D341Med (cell line): ENCODE measurements around the gene NOTCH2.
"Not testable (repeated sequence)": the region's sequence is repeated elsewhere in the genome, so short reads cannot be mapped to it uniquely, and the experiment has no call there.

Experiments
- DNase-seq: peaks from one replicate; pipeline ENCODE4 v3.0.0; 2012; ENCODE audit warnings: low spot score

Gene NOTCH2

GRCh38 chr1:120068683-120069066 is 787 bp downstream of the NOTCH2 start:
- DNase-seq = not testable (repeated sequence)

DNA sequence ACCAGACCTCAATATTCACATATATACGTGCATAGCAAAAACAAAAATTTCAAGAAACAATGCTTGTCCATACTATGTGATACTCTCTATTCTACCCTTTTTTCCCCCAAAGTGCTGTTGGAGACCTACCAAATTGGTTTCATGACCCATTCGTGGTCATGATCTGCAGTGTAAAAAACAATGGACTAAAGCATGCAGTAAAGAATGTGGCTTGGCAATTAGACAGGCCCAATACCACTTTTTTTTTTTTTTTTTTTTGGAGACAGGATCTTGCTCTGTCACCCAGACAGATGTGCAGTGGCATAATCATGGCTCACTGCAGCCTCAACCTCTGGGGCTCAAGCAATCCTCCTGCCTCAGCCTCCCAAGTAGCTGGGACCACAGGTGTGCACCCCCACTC is 21.3 kb downstream of the NOTCH2 start:
- not testable (repeated sequence) for DNase-seq

- DNase-seq = not testable (repeated sequence)
Measured at GRCh38 chr1:120041771-120042170, 27.7 kb downstream of the NOTCH2 start.

GRCh38 chr1:120032253-120032652 is 37.2 kb downstream of the NOTCH2 start:
- not testable (repeated sequence) for DNase-seq

- not testable (repeated sequence) for DNase-seq
Measured at GRCh38 chr1:120023791-120024190, 45.7 kb downstream of the NOTCH2 start.

- not testable (repeated sequence) for DNase-seq
Measured at GRCh38 chr1:120014978-120015377, 54.5 kb downstream of the NOTCH2 start.

GRCh38 chr1:120008320-120008719 is 61.1 kb downstream of the NOTCH2 start:
- not testable (repeated sequence) for DNase-seq

GRCh38 chr1:120007850-120008249 is 61.6 kb downstream of the NOTCH2 start:
- DNase-seq = not testable (repeated sequence)

DNA sequence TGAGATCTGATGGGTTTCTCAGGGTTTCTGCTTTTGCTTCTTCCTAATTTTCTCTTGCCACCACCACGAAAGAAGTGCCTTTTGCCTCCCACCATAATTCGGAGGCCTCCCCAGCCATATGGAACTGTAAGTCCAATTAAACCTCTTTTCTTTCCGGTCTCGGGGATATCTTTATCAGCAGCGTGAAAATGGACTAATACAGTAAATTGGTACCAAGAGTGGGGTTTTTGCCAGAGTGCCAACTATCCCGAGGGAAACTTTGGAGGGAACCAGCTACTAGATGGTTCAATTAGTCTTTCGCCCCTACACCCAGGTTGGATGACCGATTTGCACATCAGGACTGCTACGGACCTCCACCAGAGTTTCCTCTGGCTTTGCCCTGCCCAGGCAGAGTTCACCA is 68.4 kb downstream of the NOTCH2 start:
- not testable (repeated sequence) for DNase-seq

DNA sequence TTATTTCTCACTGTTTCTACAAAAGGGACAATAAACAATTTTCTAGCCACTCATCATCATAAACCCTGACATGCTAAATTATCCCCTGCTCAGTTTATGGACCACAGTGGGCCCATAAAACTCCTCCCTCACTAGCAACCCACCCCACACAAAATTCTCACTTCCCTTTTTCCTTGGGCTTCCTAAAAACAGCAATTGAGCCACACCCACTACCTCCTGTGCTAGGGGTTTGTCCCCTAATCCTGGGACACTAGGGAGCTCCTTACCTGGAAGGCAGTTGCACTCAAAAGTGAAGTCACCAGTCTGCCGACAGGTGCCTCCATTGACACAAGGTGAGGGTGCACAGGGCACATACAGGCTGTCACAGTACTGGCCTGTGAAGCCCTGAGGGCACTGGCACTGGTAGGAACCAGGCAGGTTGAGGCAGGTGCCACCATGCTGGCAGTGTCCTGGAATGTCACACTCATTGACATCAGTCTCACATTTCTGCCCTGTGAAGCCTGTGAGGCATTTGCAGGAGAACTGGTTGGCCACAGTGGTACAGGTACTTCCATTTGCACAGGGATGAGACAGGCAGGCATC is 72.6 kb downstream of the NOTCH2 start:
- not testable (repeated sequence) for DNase-seq

DNA sequence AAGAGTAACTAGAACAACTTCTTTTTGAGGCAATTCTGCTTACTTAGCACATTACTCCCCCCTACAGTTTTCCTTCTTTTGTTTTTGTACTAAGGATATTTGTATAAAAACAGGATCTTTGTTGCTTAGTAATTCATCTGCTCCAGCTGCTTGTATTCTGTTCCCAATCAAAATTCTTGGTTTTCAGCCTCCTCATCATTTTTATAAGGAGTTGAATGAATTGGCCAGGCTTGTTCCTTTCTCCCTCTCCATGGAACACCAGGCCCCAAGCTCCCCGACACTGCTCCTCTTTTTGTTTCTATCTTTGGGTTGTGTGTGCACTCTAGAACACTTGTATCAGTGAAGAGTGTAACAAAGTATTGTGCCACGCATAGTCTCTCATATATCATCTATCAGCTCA is 73.5 kb downstream of the NOTCH2 start:
- DNase-seq = not testable (repeated sequence)

DNA sequence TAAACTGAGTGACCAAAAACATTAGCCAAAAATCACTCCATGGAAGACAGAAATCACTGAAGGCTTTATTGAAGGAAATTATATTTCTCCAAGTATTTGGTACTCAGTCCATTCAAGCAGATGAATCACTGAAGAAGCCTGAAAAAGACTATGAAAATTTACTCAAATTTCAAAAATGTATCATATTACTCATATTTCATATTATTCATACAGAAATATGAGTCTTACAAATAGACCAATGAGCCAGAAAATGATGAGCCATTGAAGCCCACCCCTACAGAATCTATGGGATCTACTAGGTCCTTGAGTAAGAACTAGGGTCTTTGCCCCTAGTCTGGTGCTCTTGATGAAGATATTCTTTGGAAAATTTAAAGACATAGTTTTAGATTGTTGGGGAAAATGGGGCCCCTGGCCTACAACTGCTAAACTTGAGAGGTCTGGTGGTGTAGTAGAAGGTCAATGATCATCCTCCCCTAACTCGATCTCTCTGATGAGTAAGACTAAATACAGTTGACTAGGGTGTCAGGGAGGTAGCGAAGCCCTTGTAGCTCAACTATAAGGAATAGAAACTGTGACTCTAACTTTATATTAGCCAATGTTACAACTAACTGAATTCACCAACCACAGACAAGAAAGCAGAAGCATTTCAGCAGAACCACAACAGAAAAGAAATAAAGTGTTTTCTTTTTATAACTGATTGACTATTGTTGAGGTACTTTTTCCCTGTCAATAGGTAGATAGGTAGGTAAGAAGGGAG is 81.0 kb downstream of the NOTCH2 start:
- no peak for DNase-seq

GRCh38 chr1:119987686-119988085 is 81.8 kb downstream of the NOTCH2 start:
- no peak for DNase-seq

- DNase-seq = no peak
Measured at GRCh38 chr1:119987112-119987511, 82.3 kb downstream of the NOTCH2 start.

DNA sequence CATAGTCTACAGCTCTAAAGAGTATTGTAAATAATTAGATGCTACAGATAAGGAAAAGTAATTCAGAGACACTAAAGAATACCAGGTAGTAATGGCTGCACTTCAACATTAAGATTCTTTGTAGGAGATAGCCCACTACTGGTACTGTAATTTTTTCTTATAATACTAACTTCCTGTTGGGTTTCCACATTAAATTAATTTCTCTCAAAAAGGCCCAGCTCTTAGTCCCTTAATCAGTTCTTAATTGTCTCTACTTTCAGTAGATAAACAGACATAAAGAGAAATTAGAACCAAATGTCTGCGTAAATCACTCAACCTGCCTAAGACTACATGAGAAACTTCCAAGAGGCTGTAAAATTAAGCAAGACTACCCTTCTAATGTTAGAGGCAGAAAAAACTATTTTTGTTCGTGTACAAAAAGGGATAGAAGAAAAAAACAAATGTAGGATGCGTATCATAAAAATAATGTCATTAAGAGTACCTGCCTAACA is 83.4 kb downstream of the NOTCH2 start:
- DNase-seq = no peak

DNA sequence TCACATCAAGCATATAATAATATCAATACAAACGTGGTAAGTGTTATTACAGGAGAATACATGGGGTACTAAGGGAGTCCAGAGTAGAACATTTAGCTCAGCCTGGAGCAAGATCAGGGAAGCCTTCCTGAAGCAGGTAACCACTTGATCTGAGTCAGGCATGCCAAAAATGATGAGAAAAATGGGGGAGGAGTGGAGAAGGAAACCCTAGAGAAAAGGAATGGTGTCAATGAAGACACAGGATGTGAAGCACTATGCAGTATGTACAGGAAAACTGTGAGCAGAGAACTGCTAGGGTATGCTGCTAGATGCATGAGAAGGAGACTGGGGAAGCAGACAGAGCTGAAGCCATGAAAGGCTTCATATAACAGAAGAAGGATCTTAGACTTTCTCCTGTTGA is 84.7 kb downstream of the NOTCH2 start:
- no peak for DNase-seq

GRCh38 chr1:119981986-119982815 is 87.3 kb downstream of the NOTCH2 start:
- no peak for DNase-seq

GRCh38 chr1:119981496-119981895 is 88.0 kb downstream of the NOTCH2 start:
- DNase-seq = no peak

- no peak for DNase-seq
Measured at GRCh38 chr1:119978018-119978505, 91.4 kb downstream of the NOTCH2 start.

DNA sequence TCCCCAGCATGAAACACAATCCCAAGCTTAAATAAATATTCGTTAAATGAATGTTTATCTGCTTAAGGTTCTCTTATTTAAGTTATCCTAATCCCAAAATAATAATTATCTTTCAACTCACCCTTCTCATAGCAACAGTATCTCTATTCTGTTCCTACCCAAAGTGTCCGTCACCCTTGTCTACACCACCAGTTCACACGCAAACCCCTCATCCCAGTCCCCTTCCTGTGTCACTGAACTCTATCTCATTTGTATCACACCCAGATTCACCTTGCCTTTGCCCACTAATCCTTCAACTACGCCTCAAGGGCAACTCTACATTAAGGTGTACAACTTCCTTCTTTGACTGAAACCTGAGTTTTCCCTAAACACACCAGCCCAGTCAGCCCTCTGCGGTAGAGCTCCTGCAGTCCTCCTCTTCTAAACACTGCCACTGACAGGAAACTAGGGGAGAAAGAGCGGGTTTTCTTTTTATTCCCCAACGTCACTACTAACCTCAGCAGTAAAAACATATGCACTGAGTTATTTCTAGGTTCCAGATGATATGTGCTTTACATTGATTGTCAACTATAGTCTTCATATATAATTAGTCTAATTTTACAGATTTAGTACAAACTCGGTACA is 92.2 kb downstream of the NOTCH2 start:
- DNase-seq = not testable (repeated sequence)

GRCh38 chr1:119975582-119976254 is 93.7 kb downstream of the NOTCH2 start:
- not testable (repeated sequence) for DNase-seq
